ENCODE results near the gene BRD7. TPM values are rescaled to one million over a fixed set of nuclear protein-coding genes. Genes with fewer than 3 reads are reported as not detected.

BRD7 gene
- polyA plus RNA-seq, 2 of the 4 experiments (the other 2 are of a cell fraction): 60.4 to 94.5 TPM

DNA sequence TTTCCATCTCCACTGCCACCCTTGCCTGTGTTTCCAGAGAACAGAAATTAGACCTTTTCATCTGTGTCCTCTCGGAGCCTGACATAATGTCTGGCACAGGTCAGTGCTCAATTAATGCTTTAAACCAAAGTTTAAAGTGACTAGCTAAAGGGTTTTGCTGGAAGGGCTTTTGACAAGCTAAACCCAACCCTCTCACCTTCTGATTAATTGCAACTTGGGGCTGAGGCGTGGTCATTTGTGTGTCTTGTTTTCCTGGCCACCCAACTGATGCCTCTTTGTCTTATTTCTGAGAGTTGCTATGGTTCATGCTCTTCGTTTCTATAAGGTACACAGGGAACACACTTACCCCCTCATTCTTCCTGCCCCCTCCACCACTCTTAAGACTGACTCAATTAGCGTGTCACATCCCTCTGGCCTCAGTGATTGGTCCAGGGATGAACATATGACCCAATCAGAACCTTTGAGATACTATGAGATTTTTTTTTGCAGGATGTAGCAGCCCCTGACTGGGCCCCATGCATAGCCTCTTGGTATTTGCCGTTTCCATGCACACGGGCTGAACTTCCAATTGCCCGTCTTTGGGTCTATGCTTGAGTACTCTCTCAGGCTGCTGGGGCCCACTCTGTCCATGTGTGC is 15.8 kb upstream of the BRD7 start:
- Histone ChIP-seq H3K27ac (no peak overlapping the region), H3K4me1 (no peaks in the 10 kb centered on the region), H3K4me2 (no peak overlapping the region), H3K9me3 (no peaks in the 10 kb centered on the region), H3K4me3 (no peak overlapping the region)
- CTCF ChIA-PET: interaction anchor here (1.3 kb wide), 1 partner anchor 281 kb away, joined by 7 read pairs; no protein-coding TSS in a partner anchor
- TF ChIP-seq KDM1A (IDR thresholded peaks at IDR 0.05; ENCODE audit: low read depth) (no peak), JUNB (IDR thresholded peaks at IDR 0.05) (no peak), CEBPB (IDR thresholded peaks at IDR 0.05) (no peak), ZSCAN20 (CRISPR knock-in tag; IDR thresholded peaks at IDR 0.05) (no peak), ZNF302 (CRISPR knock-in tag; IDR thresholded peaks at IDR 0.05) (no peak), NR3C1 (IDR thresholded peaks at IDR 0.05) (no peak), MAZ (IDR thresholded peaks at IDR 0.05; ENCODE audit: borderline replicate concordance, low read depth, low read length) (no peak), FOXS1 (CRISPR knock-in tag; IDR thresholded peaks at IDR 0.05) (no peak), ZC3H11A (IDR thresholded peaks at IDR 0.05) (no peak)
- TF ChIP-seq, protein P1, sequence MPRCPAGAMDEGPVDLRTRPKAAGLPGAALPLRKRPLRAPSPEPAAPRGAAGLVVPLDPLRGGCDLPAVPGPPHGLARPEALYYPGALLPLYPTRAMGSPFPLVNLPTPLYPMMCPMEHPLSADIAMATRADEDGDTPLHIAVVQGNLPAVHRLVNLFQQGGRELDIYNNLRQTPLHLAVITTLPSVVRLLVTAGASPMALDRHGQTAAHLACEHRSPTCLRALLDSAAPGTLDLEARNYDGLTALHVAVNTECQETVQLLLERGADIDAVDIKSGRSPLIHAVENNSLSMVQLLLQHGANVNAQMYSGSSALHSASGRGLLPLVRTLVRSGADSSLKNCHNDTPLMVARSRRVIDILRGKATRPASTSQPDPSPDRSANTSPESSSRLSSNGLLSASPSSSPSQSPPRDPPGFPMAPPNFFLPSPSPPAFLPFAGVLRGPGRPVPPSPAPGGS (IDR thresholded peaks at IDR 0.05): no peak
- TF ChIP-seq, protein P2, sequence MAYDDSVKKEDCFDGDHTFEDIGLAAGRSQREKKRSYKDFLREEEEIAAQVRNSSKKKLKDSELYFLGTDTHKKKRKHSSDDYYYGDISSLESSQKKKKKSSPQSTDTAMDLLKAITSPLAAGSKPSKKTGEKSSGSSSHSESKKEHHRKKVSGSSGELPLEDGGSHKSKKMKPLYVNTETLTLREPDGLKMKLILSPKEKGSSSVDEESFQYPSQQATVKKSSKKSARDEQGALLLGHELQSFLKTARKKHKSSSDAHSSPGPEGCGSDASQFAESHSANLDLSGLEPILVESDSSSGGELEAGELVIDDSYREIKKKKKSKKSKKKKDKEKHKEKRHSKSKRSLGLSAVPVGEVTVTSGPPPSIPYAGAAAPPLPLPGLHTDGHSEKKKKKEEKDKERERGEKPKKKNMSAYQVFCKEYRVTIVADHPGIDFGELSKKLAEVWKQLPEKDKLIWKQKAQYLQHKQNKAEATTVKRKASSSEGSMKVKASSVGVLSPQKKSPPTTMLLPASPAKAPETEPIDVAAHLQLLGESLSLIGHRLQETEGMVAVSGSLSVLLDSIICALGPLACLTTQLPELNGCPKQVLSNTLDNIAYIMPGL (CRISPR knock-in tag; IDR thresholded peaks at IDR 0.05; ENCODE audit: borderline replicate concordance): no peak
- TF ChIP-seq, protein P3, sequence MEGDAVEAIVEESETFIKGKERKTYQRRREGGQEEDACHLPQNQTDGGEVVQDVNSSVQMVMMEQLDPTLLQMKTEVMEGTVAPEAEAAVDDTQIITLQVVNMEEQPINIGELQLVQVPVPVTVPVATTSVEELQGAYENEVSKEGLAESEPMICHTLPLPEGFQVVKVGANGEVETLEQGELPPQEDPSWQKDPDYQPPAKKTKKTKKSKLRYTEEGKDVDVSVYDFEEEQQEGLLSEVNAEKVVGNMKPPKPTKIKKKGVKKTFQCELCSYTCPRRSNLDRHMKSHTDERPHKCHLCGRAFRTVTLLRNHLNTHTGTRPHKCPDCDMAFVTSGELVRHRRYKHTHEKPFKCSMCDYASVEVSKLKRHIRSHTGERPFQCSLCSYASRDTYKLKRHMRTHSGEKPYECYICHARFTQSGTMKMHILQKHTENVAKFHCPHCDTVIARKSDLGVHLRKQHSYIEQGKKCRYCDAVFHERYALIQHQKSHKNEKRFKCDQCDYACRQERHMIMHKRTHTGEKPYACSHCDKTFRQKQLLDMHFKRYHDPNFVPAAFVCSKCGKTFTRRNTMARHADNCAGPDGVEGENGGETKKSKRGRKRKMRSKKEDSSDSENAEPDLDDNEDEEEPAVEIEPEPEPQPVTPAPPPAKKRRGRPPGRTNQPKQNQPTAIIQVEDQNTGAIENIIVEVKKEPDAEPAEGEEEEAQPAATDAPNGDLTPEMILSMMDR (IDR thresholded peaks at IDR 0.05): no peak
- TF ChIP-seq, protein P4, sequence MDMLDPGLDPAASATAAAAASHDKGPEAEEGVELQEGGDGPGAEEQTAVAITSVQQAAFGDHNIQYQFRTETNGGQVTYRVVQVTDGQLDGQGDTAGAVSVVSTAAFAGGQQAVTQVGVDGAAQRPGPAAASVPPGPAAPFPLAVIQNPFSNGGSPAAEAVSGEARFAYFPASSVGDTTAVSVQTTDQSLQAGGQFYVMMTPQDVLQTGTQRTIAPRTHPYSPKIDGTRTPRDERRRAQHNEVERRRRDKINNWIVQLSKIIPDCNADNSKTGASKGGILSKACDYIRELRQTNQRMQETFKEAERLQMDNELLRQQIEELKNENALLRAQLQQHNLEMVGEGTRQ (IDR thresholded peaks at IDR 0.05): no peak
- DNase-seq (ENCODE audit: low read depth in 1 of 2, low spot score in 1 of 2) (no peak), FAIRE-seq (no peak), ATAC-seq (no peak)
- POLR2A ChIA-PET: no interaction called here
- 33% methylated on average over 7 of the region's 7 CpGs for WGBS (ENCODE audit: missing lambda C conversion rate)

DNA sequence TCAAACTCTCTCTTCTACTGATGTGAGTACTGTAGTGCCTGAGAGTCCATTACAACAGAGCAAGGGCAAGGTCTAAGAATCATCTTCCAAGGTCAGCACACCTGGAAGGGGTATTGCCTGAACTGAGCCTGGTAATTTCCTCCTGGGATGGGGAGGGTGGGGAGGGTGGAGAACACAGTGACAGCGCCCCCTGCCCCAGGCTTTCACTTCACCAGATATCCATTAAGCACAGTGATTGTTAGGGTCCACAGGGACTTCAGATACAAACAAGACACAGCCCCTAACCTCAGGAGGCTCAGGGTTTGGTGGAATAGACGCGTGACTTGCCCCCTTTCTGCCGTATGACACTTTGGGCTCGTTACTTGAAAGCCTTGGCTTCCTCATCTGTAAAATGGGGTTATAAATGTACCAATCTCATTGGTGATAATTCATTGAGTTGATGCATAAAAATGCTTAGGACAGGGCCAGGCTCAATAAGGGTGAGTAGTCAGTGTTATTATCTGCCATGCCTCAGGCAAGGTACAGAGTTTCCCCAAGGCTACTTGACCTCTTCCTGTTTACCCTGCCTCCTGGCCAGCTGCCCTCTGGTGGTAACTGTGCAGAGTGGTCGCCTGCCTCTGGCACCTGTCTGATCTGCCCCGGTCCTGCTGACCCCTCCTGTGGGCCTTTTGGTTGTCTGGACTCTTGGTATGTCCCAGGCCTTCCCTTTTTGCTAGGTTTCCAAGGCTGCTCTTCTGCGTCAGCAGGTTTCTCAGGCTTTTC is 13.1 kb upstream of the BRD7 start:
- ATAC-seq (peak in 1 of 2 experiments; percentile 62; a peak in 3 of 6 replicates), FAIRE-seq (no peak)
- CTCF ChIA-PET: interaction anchor here (1.0 kb wide), 1 partner anchor 357 kb away, joined by 3 read pairs; the partner anchor contains the start of gene CNEP1R1

More for the DNA sequence above, 13.1 kb upstream of the BRD7 start:
- Histone ChIP-seq H3K27ac (no peak overlapping the region), H3K4me3 (no peak overlapping the region), H3K4me2 (no peak overlapping the region), H3K9me3 (no peaks in the 10 kb centered on the region), H3K4me1 (no peaks in the 10 kb centered on the region)
- WGBS (ENCODE audit: missing lambda C conversion rate): 55% methylated on average over 8 of the region's 8 CpGs
- POLR2A ChIA-PET: no interaction called here
- no peak for DNase-seq (ENCODE audit: low read depth in 1 of 2, low spot score in 1 of 2)
- TF ChIP-seq RCOR1 (IDR thresholded peaks at IDR 0.05; ENCODE audit: low read depth, low read length) (no peak), NPAS2 (CRISPR knock-in tag; IDR thresholded peaks at IDR 0.05; ENCODE audit: borderline replicate concordance) (no peak), CHD4 (IDR thresholded peaks at IDR 0.05; ENCODE audit: borderline replicate concordance) (no peak), ZSCAN20 (CRISPR knock-in tag; IDR thresholded peaks at IDR 0.05) (no peak), TFCP2L1 (CRISPR knock-in tag; IDR thresholded peaks at IDR 0.05) (no peak), FOSL2 (IDR thresholded peaks at IDR 0.05) (no peak), FOSL2 (CRISPR knock-in tag; IDR thresholded peaks at IDR 0.05) (no peak), MYC (IDR thresholded peaks at IDR 0.05; ENCODE audit: borderline replicate concordance, low read length) (no peak), TP53 (CRISPR knock-in tag; IDR thresholded peaks at IDR 0.05) (no peak), RNF2 (IDR thresholded peaks at IDR 0.05; ENCODE audit: borderline replicate concordance, low read depth) (no peak), HOXB5 (CRISPR knock-in tag; IDR thresholded peaks at IDR 0.05) (no peak)

Measured in A549 (cell line).